Hepatocyte (in vitro differentiated cells): ENCODE data around the gene ATF7.

Source experiments
- EZH2 ChIP-seq: fragments of 200-600 bp; sonication (generic); IDR thresholded peaks from 2 replicates; pipeline ENCODE4 v1.6.1; 2016; ENCODE audit warnings: antibody characterized with exemption, mild to moderate bottlenecking, borderline replicate concordance
- TF ChIP-seq, protein P1 (sequence below): fragments of 200-600 bp; sonication (generic); IDR thresholded peaks from 2 replicates; pipeline ENCODE4 v1.5.1; 2016; ENCODE audit warnings: antibody characterized with exemption, mild to moderate bottlenecking; ENCODE audit not compliant: poor library complexity

GRCh38 chr12:53579545-53579955 is 46.6 kb downstream of the ATF7 start:
- TF ChIP-seq, protein P1, sequence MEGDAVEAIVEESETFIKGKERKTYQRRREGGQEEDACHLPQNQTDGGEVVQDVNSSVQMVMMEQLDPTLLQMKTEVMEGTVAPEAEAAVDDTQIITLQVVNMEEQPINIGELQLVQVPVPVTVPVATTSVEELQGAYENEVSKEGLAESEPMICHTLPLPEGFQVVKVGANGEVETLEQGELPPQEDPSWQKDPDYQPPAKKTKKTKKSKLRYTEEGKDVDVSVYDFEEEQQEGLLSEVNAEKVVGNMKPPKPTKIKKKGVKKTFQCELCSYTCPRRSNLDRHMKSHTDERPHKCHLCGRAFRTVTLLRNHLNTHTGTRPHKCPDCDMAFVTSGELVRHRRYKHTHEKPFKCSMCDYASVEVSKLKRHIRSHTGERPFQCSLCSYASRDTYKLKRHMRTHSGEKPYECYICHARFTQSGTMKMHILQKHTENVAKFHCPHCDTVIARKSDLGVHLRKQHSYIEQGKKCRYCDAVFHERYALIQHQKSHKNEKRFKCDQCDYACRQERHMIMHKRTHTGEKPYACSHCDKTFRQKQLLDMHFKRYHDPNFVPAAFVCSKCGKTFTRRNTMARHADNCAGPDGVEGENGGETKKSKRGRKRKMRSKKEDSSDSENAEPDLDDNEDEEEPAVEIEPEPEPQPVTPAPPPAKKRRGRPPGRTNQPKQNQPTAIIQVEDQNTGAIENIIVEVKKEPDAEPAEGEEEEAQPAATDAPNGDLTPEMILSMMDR: no peak
- TF ChIP-seq EZH2: no peak
